SHP77 treated with DMSO at 0.1 percent for 48 hours (cell line): ENCODE measurements around the gene PLBD2.

Experiments used
- DNase-seq: peaks from one replicate; lab custom pipeline; 2025; lab: John Stamatoyannopoulos, UW

PLBD2 gene

GRCh38 chr12:113369391-113369985 is 11.1 kb downstream of the PLBD2 start:
- no peak for DNase-seq

- no peak for DNase-seq
Observed at GRCh38 chr12:113370923-113371682, 12.7 kb downstream of the PLBD2 start.

GRCh38 chr12:113371808-113372207 is 13.4 kb downstream of the PLBD2 start:
- no peak for DNase-seq

GRCh38 chr12:113372371-113372770 is 14.0 kb downstream of the PLBD2 start:
- no peak for DNase-seq

GRCh38 chr12:113373440-113373839 is 15.1 kb downstream of the PLBD2 start:
- no peak for DNase-seq

- DNase-seq, result no peak
Observed at GRCh38 chr12:113373969-113374368, 15.6 kb downstream of the PLBD2 start.

GRCh38 chr12:113374823-113375428 is 16.5 kb downstream of the PLBD2 start:
- DNase-seq, result no peak

- DNase-seq, result no peak
Observed at GRCh38 chr12:113378291-113378690, 19.9 kb downstream of the PLBD2 start.

GRCh38 chr12:113381220-113381619 is 22.8 kb downstream of the PLBD2 start:
- no peak for DNase-seq

GRCh38 chr12:113382206-113382605 is 23.8 kb downstream of the PLBD2 start:
- no peak for DNase-seq

- no peak for DNase-seq
Observed at GRCh38 chr12:113384778-113385177, 26.4 kb downstream of the PLBD2 start.

- DNase-seq, result no peak
Observed at GRCh38 chr12:113385282-113385882, 27.0 kb downstream of the PLBD2 start.

- DNase-seq, result no peak
Observed at GRCh38 chr12:113386866-113387566, 28.6 kb downstream of the PLBD2 start.

GRCh38 chr12:113387631-113388030 is 29.2 kb downstream of the PLBD2 start:
- no peak for DNase-seq

GRCh38 chr12:113388351-113388750 is 30.0 kb downstream of the PLBD2 start:
- no peak for DNase-seq

- DNase-seq, result no peak
Observed at GRCh38 chr12:113390064-113391043, 32.0 kb downstream of the PLBD2 start.

GRCh38 chr12:113391145-113391544 is 32.8 kb downstream of the PLBD2 start:
- no peak for DNase-seq

- DNase-seq, result no peak
Observed at GRCh38 chr12:113391650-113392337, 33.4 kb downstream of the PLBD2 start.

GRCh38 chr12:113392520-113392919 is 34.1 kb downstream of the PLBD2 start:
- no peak for DNase-seq

GRCh38 chr12:113392988-113393579 is 34.7 kb downstream of the PLBD2 start:
- no peak for DNase-seq
